Endothelial cell of umbilical vein (primary cell): Measurements from ENCODE around the gene CATSPERD. TPM values are rescaled to one million over a fixed set of nuclear protein-coding genes. Genes with fewer than 3 reads are reported as not detected.

ENCODE experiments used
- BruUV-seq: library from RNA; stranded (reverse); fragments of 400-500 nt; replicated peaks from 2 replicates; lab custom pipeline; 2021; lab: Mats Ljungman, UMichigan
- CTCF ChIA-PET: fragments of 300-600, 350-600 bp; sonication (Branson Sonifier 250); formaldehyde crosslinking; loops from one replicate; lab custom pipeline; 2021; ENCODE audit warnings: antibody characterized with exemption, inconsistent platforms; lab: Charles Lee
- POLR2A ChIA-PET: fragments of 300-600, 350-600 bp; sonication (Branson Sonifier 250); formaldehyde crosslinking; loops from one replicate; lab custom pipeline; 2021; ENCODE audit warnings: antibody characterized with exemption, inconsistent platforms; lab: Charles Lee
- DNase-seq: peaks from one replicate; pipeline ENCODE4 v3.0.0-alpha.2; 2011; ENCODE audit warnings: low read depth, low spot score
- FAIRE-seq: peaks from 2 replicates; lab custom pipeline; 2011; peaks lifted over from hg19 to GRCh38; lab: Jason Lieb, UNC
- H2AFZ ChIP-seq: 2 replicates; pipeline ENCODE4 v1.6.0; 2012; ENCODE audit warnings: low read depth, low read length, control low read depth, inconsistent platforms
- H3K27ac ChIP-seq: 2 replicates; pipeline ENCODE4 v1.5.1; 2011; ENCODE audit warnings: low read depth, mild to moderate bottlenecking, control low read depth, low read length, moderate library complexity; ENCODE audit not compliant: insufficient read depth
- H3K27me3 ChIP-seq, 2 experiments: 2 replicates each; pipeline versions ENCODE4 v1.6.0 to v1.6.1; 2011; ENCODE audit warnings: low read length in 2 of 2, mixed read lengths in 1 of 2; ENCODE audit not compliant: control insufficient read depth in 2 of 2, insufficient read depth in 2 of 2
- H3K36me3 ChIP-seq, 2 experiments: 2 replicates in 1 of 2; 3 replicates in 1 of 2; pipeline ENCODE4 v1.5.1; 2011; ENCODE audit warnings: low read length in 2 of 2, mild to moderate bottlenecking in 1 of 2, moderate library complexity in 1 of 2; ENCODE audit not compliant: control insufficient read depth in 2 of 2, insufficient read depth in 2 of 2; ENCODE audit errors: extremely low read depth in 1 of 2
- H3K4me1 ChIP-seq: 3 replicates; pipeline ENCODE4 v1.5.1; 2011; ENCODE audit warnings: mild to moderate bottlenecking, low read length; ENCODE audit not compliant: control insufficient read depth, insufficient read depth; ENCODE audit errors: extremely low read depth
- H3K4me2 ChIP-seq: 2 replicates; pipeline ENCODE4 v1.6.1; 2011; ENCODE audit warnings: low read length, control low read depth, mixed read lengths; ENCODE audit not compliant: insufficient read depth
- H3K4me3 ChIP-seq, 3 experiments: fragments of 200-600 bp in 1 of 3; sonication (generic), shearing (Covaris generic) in 1 of 3; replicated peaks in 1 of 3; 2 replicates each; pipeline ENCODE4 v1.5.1; 2011 to 2016; ENCODE audit warnings: control low read depth in 3 of 3, low read length in 3 of 3, mild to moderate bottlenecking in 2 of 3, inconsistent platforms in 1 of 3, low read depth in 1 of 3, moderate library complexity in 1 of 3; ENCODE audit not compliant: insufficient read depth in 1 of 3
- H3K79me2 ChIP-seq: 2 replicates; pipeline ENCODE4 v1.6.0; 2012; ENCODE audit warnings: low read length, inconsistent platforms; ENCODE audit not compliant: control insufficient read depth, insufficient read depth
- H3K9ac ChIP-seq: replicated peaks from 2 replicates; pipeline ENCODE3; 2011; ENCODE audit warnings: low read length, control low read depth; ENCODE audit not compliant: insufficient read depth; ENCODE audit errors: extremely low read depth
- H3K9me1 ChIP-seq: replicated peaks from 3 replicates; pipeline ENCODE4 v1.6.0; 2011; ENCODE audit warnings: mild to moderate bottlenecking, low read length; ENCODE audit not compliant: control insufficient read depth, insufficient read depth; ENCODE audit errors: extremely low read depth
- H3K9me3 ChIP-seq: replicated peaks from 2 replicates; pipeline ENCODE4 v1.5.1; 2012; ENCODE audit warnings: low read length, inconsistent platforms; ENCODE audit not compliant: control insufficient read depth, insufficient read depth
- H4K20me1 ChIP-seq: replicated peaks from 2 replicates; pipeline ENCODE3; 2011; ENCODE audit warnings: mild to moderate bottlenecking, low read length; ENCODE audit not compliant: control insufficient read depth, insufficient read depth; ENCODE audit errors: extremely low read depth
- CTCF ChIP-seq, 2 donors: IDR thresholded peaks; 1 replicate in 1 of 2; 2 replicates in 1 of 2; pipeline ENCODE4 v1.5.1; 2011; ENCODE audit warnings: low read length in 2 of 2, mild to moderate bottlenecking in 2 of 2, moderate library complexity in 2 of 2, control low read depth in 1 of 2, inconsistent platforms in 1 of 2, low read depth in 1 of 2; ENCODE audit not compliant: insufficient read depth in 1 of 2; ENCODE audit errors: extremely low read depth in 1 of 2
- EZH2 ChIP-seq: IDR thresholded peaks from 2 replicates; pipeline ENCODE4 v1.6.1; 2012; ENCODE audit warnings: borderline replicate concordance, low read depth, mild to moderate bottlenecking, moderate library complexity, low read length, inconsistent platforms; ENCODE audit not compliant: severe bottlenecking
- FOS ChIP-seq: IDR thresholded peaks from 2 replicates; pipeline ENCODE4 v1.6.1; 2011; ENCODE audit warnings: mild to moderate bottlenecking, low read length, moderate library complexity, borderline replicate concordance; ENCODE audit not compliant: insufficient read depth
- GATA2 ChIP-seq: IDR thresholded peaks from 2 replicates; pipeline ENCODE4 v1.7.0; 2011; ENCODE audit warnings: low read depth, mild to moderate bottlenecking, moderate library complexity, mixed read lengths, low read length; ENCODE audit not compliant: insufficient read length, insufficient read depth
- JUN ChIP-seq: IDR thresholded peaks from 2 replicates; pipeline ENCODE4 v1.6.1; 2011; ENCODE audit warnings: borderline replicate concordance, low read depth; ENCODE audit not compliant: insufficient read length, insufficient read depth
- MYC ChIP-seq: IDR thresholded peaks from one replicate; pipeline ENCODE4 v1.6.1; 2011; ENCODE audit warnings: mild to moderate bottlenecking, low read depth, low read length
- POLR2A ChIP-seq: IDR thresholded peaks from 2 replicates; pipeline ENCODE4 v1.6.1; 2012; ENCODE audit warnings: low read depth, mild to moderate bottlenecking, control low read depth, low read length
- POLR2AphosphoS5 ChIP-seq: IDR thresholded peaks from 2 replicates; pipeline ENCODE4 v1.6.1; 2012; ENCODE audit warnings: low read depth, mild to moderate bottlenecking, control low read depth, low read length, moderate library complexity; ENCODE audit not compliant: insufficient read depth
- dilution Hi-C: fragments of 300-500 bp; cut with MboI; formaldehyde crosslinking; loops from one replicate; pipeline ENCODE4 v1.15.0; 2019; ENCODE audit warnings: low sequenced_read_pairs; ENCODE audit not compliant: extremely low pct_ligation_motif_present
- intact Hi-C: fragments of 100-400 bp; cut with micrococcal nuclease; formaldehyde crosslinking; loops from one replicate; pipeline ENCODE4 v1.10.0; 2022
- polyA plus RNA-seq, 4 experiments: library from polyadenylated mRNA; depleted of rRNA in 3 of 4; stranded (reverse) in 3 of 4; unstranded in 1 of 4; fragments of >200 nt; gene quantifications; 2 replicates each; pipeline versions ENCODE4 v1.2.1 to v1.2.3, GENCODE V29; 2011 to 2012; ENCODE audit warnings: missing spikeins in 1 of 4
- total RNA-seq: library from RNA; stranded (reverse); gene quantifications from 2 replicates; pipeline ENCODE4 v1.2.3, GENCODE V29; 2021
- TF ChIP-seq, protein P1 (sequence below): IDR thresholded peaks from 2 replicates; pipeline ENCODE4 v1.6.1; 2011; ENCODE audit not compliant: insufficient read depth, insufficient read length

CATSPERD gene
- total and polyA plus RNA-seq, 2 donors (not counting 3 experiments of a cell fraction or from before 2014, with no cell fraction given), result not detected

GRCh38 chr19:5818594-5818993, 98.2 kb downstream of the CATSPERD start:
- BruUV-seq, result no TSS peak
- ChIA-PET POLR2A (no interaction called here), CTCF (interaction anchor here (0.6 kb wide), 1 partner anchor 25 kb away, joined by 3 read pairs; no protein-coding TSS in a partner anchor)
- no peaks in the 10 kb centered on the region for H3K9me1 ChIP-seq
- no peaks in the 10 kb centered on the region for H3K9me3 ChIP-seq
- no peaks in the 10 kb centered on the region for H3K4me1 ChIP-seq
- no peak overlapping the region for H3K9ac ChIP-seq
- FAIRE-seq, result no peak
- H3K4me3 ChIP-seq, result no peak overlapping the region
- no peak overlapping the region for H3K27ac ChIP-seq
- no peak overlapping the region for H3K4me2 ChIP-seq
- intact Hi-C loops (no loop called here), dilution Hi-C loops (no loop called here)
- no peak for TF ChIP-seq EZH2
- TF ChIP-seq FOS, result no peak
- TF ChIP-seq POLR2AphosphoS5, result no peak
- TF ChIP-seq MYC, result no peak
- no peaks in the 10 kb centered on the region for H3K79me2 ChIP-seq
- H3K36me3 ChIP-seq, result no peaks in the 10 kb centered on the region
- H4K20me1 ChIP-seq, result no peaks in the 10 kb centered on the region
- H3K27me3 ChIP-seq, result no peaks in the 10 kb centered on the region
- no peak for DNase-seq
- no peak overlapping the region for H2AFZ ChIP-seq

GRCh38 chr19:5820785-5821184, 100.3 kb downstream of the CATSPERD start:
- intact Hi-C loops (no loop called here), dilution Hi-C loops (no loop called here)
- DNase-seq (no peak), FAIRE-seq (no peak)
- Histone ChIP-seq H2AFZ (no peak overlapping the region), H3K9me3 (no peaks in the 10 kb centered on the region), H3K4me3 (no peak overlapping the region), H4K20me1 (no peaks in the 10 kb centered on the region), H3K4me1 (no peaks in the 10 kb centered on the region), H3K9ac (no peak overlapping the region), H3K79me2 (no peaks in the 10 kb centered on the region), H3K27ac (no peak overlapping the region), H3K36me3 (no peaks in the 10 kb centered on the region), H3K4me2 (no peak overlapping the region), H3K27me3 (no peaks in the 10 kb centered on the region), H3K9me1 (no peaks in the 10 kb centered on the region)
- ChIA-PET POLR2A (no interaction called here), CTCF (interaction anchor here (4.6 kb wide), 1 partner anchor 17 kb away, joined by 24 read pairs; the partner anchor contains the start of gene NRTN)
- no TSS peak for BruUV-seq
- TF ChIP-seq JUN (no peak), MYC (no peak), POLR2A (no peak), CTCF (IDR thresholded peaks at IDR 0.05; ENCODE audit: extremely low read depth in 1 of 2, insufficient read depth in 1 of 2, low read depth in 1 of 2, low read length in 2 of 2) (no peak), GATA2 (no peak), EZH2 (no peak)
- TF ChIP-seq, protein P1, sequence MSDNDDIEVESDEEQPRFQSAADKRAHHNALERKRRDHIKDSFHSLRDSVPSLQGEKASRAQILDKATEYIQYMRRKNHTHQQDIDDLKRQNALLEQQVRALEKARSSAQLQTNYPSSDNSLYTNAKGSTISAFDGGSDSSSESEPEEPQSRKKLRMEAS, result no peak
